ENCODE results near the gene PTDSS2. TPM values are rescaled to one million over a fixed set of nuclear protein-coding genes. Genes with fewer than 3 reads are reported as not detected.
A peak's percentile ranks its signal among the peaks of the same experiment; 100 is the strongest.

Gene PTDSS2
- total and polyA plus RNA-seq, 2 of the 13 experiments (the other 11 are each of a cell fraction or from before 2014, with no cell fraction given), result 21.7 to 26.4 TPM

DNA sequence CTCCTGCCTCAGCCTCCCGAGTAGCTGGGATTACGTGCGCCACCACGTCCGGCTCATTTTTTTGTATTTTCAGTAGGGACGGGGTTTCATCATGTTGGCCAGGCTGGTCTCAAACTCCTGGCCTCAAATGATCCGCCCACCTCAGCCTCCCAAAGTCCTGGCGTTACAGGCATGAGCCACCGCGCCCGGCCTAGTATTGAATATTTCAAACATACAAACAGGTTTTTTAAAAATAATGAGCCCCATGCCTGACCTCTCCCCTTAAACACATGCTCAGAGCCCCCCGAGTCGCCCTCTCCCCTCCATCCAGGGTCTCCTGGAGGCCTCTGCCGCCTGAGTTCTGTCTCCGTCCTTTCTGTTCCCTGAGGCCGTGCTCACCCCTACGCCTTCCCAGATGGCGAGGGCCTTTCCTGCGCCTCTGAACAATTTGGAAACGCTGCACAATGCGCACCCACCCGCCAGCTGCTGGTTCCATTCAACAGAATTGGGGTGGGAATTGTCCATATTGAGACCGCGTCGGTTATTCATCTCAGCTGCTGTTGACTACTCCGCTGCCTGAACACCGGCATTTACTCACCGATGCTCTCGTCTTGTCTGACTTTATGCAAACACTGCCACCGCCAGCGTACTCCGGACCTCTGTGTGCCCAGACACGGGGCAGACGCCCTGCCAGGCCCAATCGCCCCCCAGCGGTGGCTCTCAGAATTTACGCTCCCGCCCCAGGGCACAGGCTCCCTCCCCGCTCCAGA is 70.5 kb downstream of the PTDSS2 start (continued):
- TF ChIP-seq ZNF350 (CRISPR knock-in tag; IDR thresholded peaks at IDR 0.05; ENCODE audit: borderline replicate concordance, low read depth) (peak; percentile 29; the same call in 1 of the 2 replicates), THRA (CRISPR knock-in tag; IDR thresholded peaks at IDR 0.05; ENCODE audit: borderline replicate concordance) (no peak), HNF4G (IDR thresholded peaks at IDR 0.05; ENCODE audit: borderline replicate concordance, low read depth, low read length) (no peak), HNF4G (CRISPR knock-in tag; IDR thresholded peaks at IDR 0.05; ENCODE audit: borderline replicate concordance, low read depth) (no peak), PCBP1 (IDR thresholded peaks at IDR 0.05; ENCODE audit: borderline replicate concordance, low read depth, low read length) (no peak), NR1H2 (CRISPR knock-in tag; IDR thresholded peaks at IDR 0.05; ENCODE audit: borderline replicate concordance, low read depth) (no peak), MED13 (CRISPR knock-in tag; IDR thresholded peaks at IDR 0.05) (no peak), PHF21A (CRISPR knock-in tag; IDR thresholded peaks at IDR 0.05) (peak; percentile 20; the same call in 1 of the 2 replicates), HOXD1 (CRISPR knock-in tag; IDR thresholded peaks at IDR 0.05) (no peak), TOPORS (CRISPR knock-in tag; IDR thresholded peaks at IDR 0.05) (no peak), ZFAT (CRISPR knock-in tag; conservative IDR thresholded peaks at IDR 0.05) (no peak), RFX5 (IDR thresholded peaks at IDR 0.05; ENCODE audit: low read depth, low read length) (no peak), BCL3 (CRISPR knock-in tag; IDR thresholded peaks at IDR 0.05) (no peak), TFAP4 (IDR thresholded peaks at IDR 0.05; ENCODE audit: borderline replicate concordance, low read depth) (no peak), MEF2D (CRISPR knock-in tag; IDR thresholded peaks at IDR 0.05) (no peak), NFYC (CRISPR knock-in tag; IDR thresholded peaks at IDR 0.05) (no peak), GTF2F1 (IDR thresholded peaks at IDR 0.05; ENCODE audit: low read length) (no peak), FOXA1 (IDR thresholded peaks at IDR 0.05) (no peak), FOXA1 (CRISPR knock-in tag; IDR thresholded peaks at IDR 0.05) (0 out of 2 replicates have a peak, but pooled peaks have one; percentile 17), NR2F6 (IDR thresholded peaks at IDR 0.05) (no peak), NR2F6 (CRISPR knock-in tag; IDR thresholded peaks at IDR 0.05) (0 out of 2 replicates have a peak, but pooled peaks have one; percentile 21), TFDP1 (CRISPR knock-in tag; IDR thresholded peaks at IDR 0.05; ENCODE audit: borderline replicate concordance) (no peak), FOXC1 (CRISPR knock-in tag; IDR thresholded peaks at IDR 0.05; ENCODE audit: borderline replicate concordance) (no peak), SALL1 (CRISPR knock-in tag; IDR thresholded peaks at IDR 0.05) (peak; percentile 32; the same call in 1 of the 2 replicates), ZNF780A (CRISPR knock-in tag; IDR thresholded peaks at IDR 0.05) (no peak), ZNF83 (CRISPR knock-in tag; IDR thresholded peaks at IDR 0.05; ENCODE audit: borderline replicate concordance) (no peak), JARID2 (CRISPR knock-in tag; IDR thresholded peaks at IDR 0.05; ENCODE audit: insufficient replicate concordance) (no peak), SMAD3 (CRISPR knock-in tag; IDR thresholded peaks at IDR 0.05) (no peak)
